RWPE1 (cell line): ENCODE measurements around the gene SLC16A1.

Source experiments
- CTCF ChIA-PET: fragments of 350-600 bp; sonication (Branson Sonifier 250); formaldehyde crosslinking; extraction: SDS; loops from one replicate; lab custom pipeline; 2021; lab: Yijun Ruan, JAX
- POLR2A ChIA-PET: fragments of 400-600 bp; formaldehyde crosslinking; extraction: SDS; loops from one replicate; lab custom pipeline; 2020; ENCODE audit warnings: antibody characterized with exemption; ENCODE audit not compliant: low non-redundant PET; lab: Yijun Ruan, JAX
- DNase-seq: peaks from one replicate; pipeline ENCODE4 v3.0.0; 2012; ENCODE audit warnings: low spot score
- H3K27ac ChIP-seq: fragments of 450-650 bp; 2 replicates; pipeline ENCODE4 v1.5.1; 2017
- CTCF ChIP-seq: fragments of 450-650 bp; conservative IDR thresholded peaks from 2 replicates; pipeline ENCODE4 v1.5.1; 2017; ENCODE audit warnings: low read depth, mild to moderate bottlenecking

SLC16A1 gene

DNA sequence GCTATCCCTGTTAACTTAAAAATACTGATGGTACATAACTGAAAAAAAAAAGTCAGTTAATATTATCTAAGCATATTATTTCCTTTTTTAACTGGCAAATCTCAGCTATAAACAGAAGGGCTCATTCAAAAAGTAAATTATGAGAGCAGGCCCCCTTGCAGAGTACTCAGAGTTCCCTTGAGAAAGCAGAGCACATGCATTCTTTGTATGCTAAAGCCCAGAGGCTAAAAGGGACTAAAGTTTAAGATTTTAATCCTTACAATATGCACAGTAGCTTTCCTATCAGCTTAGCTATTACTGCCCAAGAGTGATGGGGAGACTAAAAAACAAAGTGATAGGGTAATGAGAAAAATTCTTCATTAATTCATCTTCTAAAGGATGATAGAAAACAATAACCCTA lies 18.5 kb downstream of the SLC16A1 start:
- ChIA-PET CTCF (interaction anchor here (0.6 to 1.1 kb wide), 3 partner anchors 20 to 215 kb away, joined by 3 to 5 read pairs (median 3); no protein-coding TSS in a partner anchor), POLR2A (interaction anchor here (0.7 kb wide), 1 partner anchor 27 kb away, joined by 3 read pairs; no protein-coding TSS in a partner anchor)
- no peak for TF ChIP-seq CTCF
- no peak for DNase-seq
- no peak overlapping the region for H3K27ac ChIP-seq

DNA sequence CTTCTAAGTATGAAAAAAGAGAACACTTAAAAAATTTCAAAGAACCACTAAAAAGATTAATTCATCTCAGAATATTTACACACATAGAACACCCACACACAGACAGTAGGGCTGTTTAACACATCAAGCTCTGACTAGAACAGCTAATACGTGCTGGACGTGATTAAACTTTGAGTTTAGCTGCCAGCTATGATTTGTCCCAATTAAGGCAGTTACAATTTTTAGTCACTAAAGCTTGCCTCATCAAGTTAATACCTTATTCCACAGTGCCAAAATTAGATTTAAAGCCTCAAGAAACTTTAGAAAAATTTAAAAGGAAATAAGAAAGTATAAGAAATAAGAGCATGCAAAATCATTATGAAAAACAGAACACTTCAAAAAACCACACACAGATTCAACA lies 18.9 kb downstream of the SLC16A1 start:
- DNase-seq = no peak
- ChIA-PET POLR2A (interaction anchor here (0.7 kb wide), 1 partner anchor 31 kb away, joined by 3 read pairs; no protein-coding TSS in a partner anchor), CTCF (interaction anchor here (0.7 to 0.8 kb wide), 2 partner anchors 20 to 136 kb away, joined by 3 to 5 read pairs; partner anchors contain the start of gene LRIG2)
- no peak for TF ChIP-seq CTCF
- H3K27ac ChIP-seq = no peak overlapping the region

GRCh38 chr1:112935461-112936111 lies 20.4 kb downstream of the SLC16A1 start:
- no peak for TF ChIP-seq CTCF
- ChIA-PET CTCF (interaction anchor here (0.6 to 0.7 kb wide), 2 partner anchors 220 to 609 kb away, joined by 3 to 7 read pairs; no protein-coding TSS in a partner anchor), POLR2A (interaction anchor here (1.2 kb wide), 1 partner anchor 21 kb away, joined by 3 read pairs; no protein-coding TSS in a partner anchor)
- DNase-seq = peak; percentile 66
- peak overlapping the region; percentile 90 for H3K27ac ChIP-seq

DNA sequence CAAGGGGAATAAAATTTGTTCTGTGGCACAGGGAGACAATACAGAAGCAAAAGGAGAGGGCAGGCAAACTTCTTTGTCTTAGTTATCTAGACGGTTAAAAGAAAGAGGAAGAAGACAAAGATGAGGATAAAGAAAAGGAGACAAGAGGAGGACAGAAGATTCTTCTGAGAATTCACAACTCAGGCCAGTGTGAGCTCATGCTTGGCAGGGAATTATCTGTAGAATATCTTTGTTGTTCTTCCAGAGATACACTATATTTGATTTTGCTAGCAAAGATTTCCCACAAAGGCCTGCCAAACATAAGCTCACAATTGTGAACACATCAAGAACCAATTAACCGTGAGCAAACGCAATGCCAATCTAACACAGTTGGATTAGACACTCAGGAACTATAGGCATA lies 21.4 kb downstream of the SLC16A1 start:
- TF ChIP-seq CTCF = no peak
- H3K27ac ChIP-seq = peak overlapping the region; percentile 85; the same call in 1 of the 2 replicates
- POLR2A ChIA-PET = no interaction called here
- CTCF ChIA-PET = interaction anchor here (0.5 to 0.7 kb wide), 2 partner anchors 55 to 210 kb away, joined by 3 to 4 read pairs; no protein-coding TSS in a partner anchor
- no peak for DNase-seq

GRCh38 chr1:112933820-112934571 lies 22.0 kb downstream of the SLC16A1 start:
- POLR2A ChIA-PET = no interaction called here
- TF ChIP-seq CTCF = no peak
- no peak overlapping the region for H3K27ac ChIP-seq
- CTCF ChIA-PET = interaction anchor here (0.7 kb wide), 2 partner anchors 23 to 55 kb away, joined by 4 read pairs; no protein-coding TSS in a partner anchor
- no peak for DNase-seq

- POLR2A ChIA-PET = no interaction called here
- CTCF ChIA-PET = no interaction called here
- DNase-seq = peak; percentile 65
- H3K27ac ChIP-seq = no peak overlapping the region
- TF ChIP-seq CTCF = no peak
Measured at GRCh38 chr1:112929979-112930378, 26.0 kb downstream of the SLC16A1 start.
